ENCODE results near the gene PLEKHH2. TPM values are rescaled to one million over a fixed set of nuclear protein-coding genes. Genes with fewer than 3 reads are reported as not detected.

Gene PLEKHH2
- total RNA-seq, 1 experiment from 2014 or later = 3.1 TPM

DNA sequence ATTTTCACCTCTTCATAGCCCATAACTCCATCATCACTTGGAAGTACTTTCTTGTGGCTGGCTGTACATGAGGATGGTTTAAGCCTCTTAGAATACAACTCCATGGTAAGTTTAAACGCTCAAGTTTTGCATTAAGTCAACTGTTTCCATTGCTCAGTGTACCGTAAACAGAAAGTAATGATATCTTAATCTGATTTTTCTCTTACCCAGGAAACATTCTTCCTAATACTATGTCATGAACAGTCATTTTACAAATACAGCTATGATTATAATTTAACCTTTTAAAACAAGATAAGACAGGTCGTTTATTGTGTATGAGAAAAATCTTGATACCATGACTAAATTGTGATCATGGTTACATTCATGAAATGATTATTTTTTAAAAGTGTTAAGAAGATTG, 125.2 kb downstream of the PLEKHH2 start:
- DNase-seq = no peak
- H3K27ac Mint-ChIP-seq = no peak overlapping the region
- WGBS (ENCODE audit: extremely low coverage, insufficient read length, low lambda C conversion rate) = no CpG with 5 or more reads among the region's 3 CpGs

More for the DNA sequence above, 125.2 kb downstream of the PLEKHH2 start:
- Histone ChIP-seq H3K4me1 (ENCODE audit: insufficient read depth, low read length) (no peaks in the 10 kb centered on the region), H3K14ac (ENCODE audit: insufficient read depth, low read length) (no peak overlapping the region), H2BK15ac (ENCODE audit: low read depth, low read length) (no peak overlapping the region), H2BK20ac (ENCODE audit: low read depth, low read length, poor library complexity, severe bottlenecking) (no peak overlapping the region), H3K4ac (ENCODE audit: low read depth, low read length) (no peak overlapping the region), H2BK5ac (ENCODE audit: insufficient read length, low read length) (no peak overlapping the region), H4K20me1 (ENCODE audit: control insufficient read depth, insufficient read depth, insufficient read length) (no peaks in the 10 kb centered on the region), H3K79me1 (ENCODE audit: insufficient read depth, low read depth, low read length, poor library complexity, severe bottlenecking) (no peaks in the 10 kb centered on the region), H3K9ac (ENCODE audit: extremely low read depth, insufficient read length, low read length) (no peak overlapping the region), H3K23me2 (ENCODE audit: insufficient read length, low read depth, low read length, poor library complexity, severe bottlenecking) (no peaks in the 10 kb centered on the region), H4K91ac (ENCODE audit: insufficient read length, low read depth, low read length) (no peak overlapping the region), H3K23ac (ENCODE audit: insufficient read length, low read depth, low read length) (no peak overlapping the region), H3K79me2 (ENCODE audit: insufficient read depth, low read length) (no peaks in the 10 kb centered on the region), H3K18ac (ENCODE audit: insufficient read length, low read depth, low read length) (no peak overlapping the region), H2BK120ac (ENCODE audit: low read depth, low read length, poor library complexity, severe bottlenecking) (no peak overlapping the region), H3T11ph (ENCODE audit: low read length) (no peak overlapping the region), H2AK5ac (ENCODE audit: insufficient read length, low read length) (no peak overlapping the region), H4K8ac (replicated peaks; ENCODE audit: insufficient read length, low read depth, low read length) (no peak overlapping the region), H2AFZ (ENCODE audit: low read length) (no peak overlapping the region), H3K27ac (ENCODE audit: insufficient read length, low read depth, low read length) (no peak overlapping the region), H3K4me2 (ENCODE audit: insufficient read depth, insufficient read length, low read length) (no peak overlapping the region), H2BK12ac (ENCODE audit: insufficient read length, low read depth, low read length) (no peak overlapping the region), H3K9me3 (ENCODE audit: control insufficient read depth, low read depth, low read length) (no peaks in the 10 kb centered on the region), H3K27me3 (ENCODE audit: insufficient read depth, low read length) (no peaks in the 10 kb centered on the region), H4K5ac (ENCODE audit: insufficient read length, low read depth, low read length) (no peak overlapping the region), H3K56ac (ENCODE audit: insufficient read length, low read depth, low read length) (no peak overlapping the region)
- H3K27me3 Mint-ChIP-seq (ENCODE audit: low read depth) = no peaks in the 10 kb centered on the region
- peaks cover 0 to under 1% (median 0%) of the 10 kb centered on the region in 3 experiments; a peak in 1 of 7 replicates for H3K36me3 Mint-ChIP-seq (ENCODE audit: insufficient read depth in 1 of 3, low read depth in 3 of 3)
- no peaks in the 10 kb centered on the region for H3K9me3 Mint-ChIP-seq
- TF ChIP-seq, protein P1, sequence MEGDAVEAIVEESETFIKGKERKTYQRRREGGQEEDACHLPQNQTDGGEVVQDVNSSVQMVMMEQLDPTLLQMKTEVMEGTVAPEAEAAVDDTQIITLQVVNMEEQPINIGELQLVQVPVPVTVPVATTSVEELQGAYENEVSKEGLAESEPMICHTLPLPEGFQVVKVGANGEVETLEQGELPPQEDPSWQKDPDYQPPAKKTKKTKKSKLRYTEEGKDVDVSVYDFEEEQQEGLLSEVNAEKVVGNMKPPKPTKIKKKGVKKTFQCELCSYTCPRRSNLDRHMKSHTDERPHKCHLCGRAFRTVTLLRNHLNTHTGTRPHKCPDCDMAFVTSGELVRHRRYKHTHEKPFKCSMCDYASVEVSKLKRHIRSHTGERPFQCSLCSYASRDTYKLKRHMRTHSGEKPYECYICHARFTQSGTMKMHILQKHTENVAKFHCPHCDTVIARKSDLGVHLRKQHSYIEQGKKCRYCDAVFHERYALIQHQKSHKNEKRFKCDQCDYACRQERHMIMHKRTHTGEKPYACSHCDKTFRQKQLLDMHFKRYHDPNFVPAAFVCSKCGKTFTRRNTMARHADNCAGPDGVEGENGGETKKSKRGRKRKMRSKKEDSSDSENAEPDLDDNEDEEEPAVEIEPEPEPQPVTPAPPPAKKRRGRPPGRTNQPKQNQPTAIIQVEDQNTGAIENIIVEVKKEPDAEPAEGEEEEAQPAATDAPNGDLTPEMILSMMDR (conservative IDR thresholded peaks at IDR 0.05) = no peak
- peaks cover 0 to 6% of the 10 kb centered on the region in 2 experiments; a peak in 2 of 4 replicates for H3K4me1 Mint-ChIP-seq
- no peak overlapping the region for H3K4me3 Mint-ChIP-seq

Data from H9 (cell line).